Activated CD8-positive, alpha-beta memory T cell treated with anti-CD3 and anti-CD28 coated beads, Interleukin-2, amount 10 ng/mL, durations not matched to agents 7 days and 5 days (primary cell): ENCODE results near the gene OTOG. TPM values are rescaled to one million over a fixed set of nuclear protein-coding genes. Genes with fewer than 3 reads are reported as not detected.

Experiments
- ATAC-seq: fragments of 150-1000 bp; cut with Tn5 transposase; one replicate; pipeline ENCODE4 v1.10.0; 2021; ENCODE audit warnings: moderate library complexity
- CTCF ChIA-PET: fragments of 350-600 bp; sonication (Branson Sonifier 250); formaldehyde crosslinking; loops from one replicate; lab custom pipeline; 2021; ENCODE audit warnings: antibody characterized with exemption; lab: Charles Lee
- DNase-seq: peaks from one replicate; pipeline ENCODE4 v3.0.0-alpha.2; 2020
- H3K27ac Mint-ChIP-seq: one replicate; pipeline ENCODE4 v1.8.0; 2021; ENCODE audit warnings: mild to moderate bottlenecking, mixed read lengths
- H3K27me3 Mint-ChIP-seq: one replicate; pipeline ENCODE4 v1.8.0; 2021; ENCODE audit warnings: mixed read lengths
- H3K36me3 Mint-ChIP-seq: one replicate; pipeline ENCODE4 v1.8.0; 2021; ENCODE audit warnings: mild to moderate bottlenecking, mixed read lengths
- H3K4me1 Mint-ChIP-seq: one replicate; pipeline ENCODE4 v1.8.0; 2021; ENCODE audit warnings: mixed read lengths
- H3K4me3 Mint-ChIP-seq: one replicate; pipeline ENCODE4 v1.8.0; 2021; ENCODE audit warnings: mild to moderate bottlenecking, moderate library complexity, mixed read lengths
- H3K9me3 Mint-ChIP-seq: one replicate; pipeline ENCODE4 v1.8.0; 2022; ENCODE audit warnings: low read depth, mixed read lengths
- total RNA-seq, 2 experiments: library from RNA; stranded (reverse); gene quantifications; one replicate each; pipeline ENCODE4 v1.2.3, GENCODE V29; 2021

The OTOG gene
- total RNA-seq, 2 experiments from 2014 or later = not detected

DNA sequence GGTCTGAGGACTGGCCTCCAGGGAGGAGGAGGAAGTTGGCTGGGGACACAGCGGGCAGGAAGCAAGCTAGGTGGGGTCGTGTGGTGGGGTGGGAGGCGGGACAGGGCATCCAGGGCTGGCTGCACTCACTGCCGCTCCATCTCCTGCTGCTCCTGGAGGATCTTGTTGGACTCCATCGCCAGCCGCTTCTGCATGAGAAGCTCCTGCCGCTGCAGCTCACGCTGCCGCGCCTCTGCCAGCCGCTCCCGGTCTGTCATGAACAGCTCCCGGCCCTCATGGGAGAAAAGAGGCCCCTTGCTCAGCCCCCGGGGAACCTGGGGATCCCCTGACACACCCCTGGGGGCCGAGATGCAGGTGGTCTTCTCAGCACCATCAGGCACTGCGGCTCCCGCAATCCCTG, 24.4 kb upstream of the OTOG start:
- Mint-ChIP-seq H3K36me3 (no peaks in the 10 kb centered on the region), H3K4me3 (no peak overlapping the region), H3K4me1 (no peaks in the 10 kb centered on the region), H3K9me3 (no peaks in the 10 kb centered on the region), H3K27me3 (no peaks in the 10 kb centered on the region), H3K27ac (no peak overlapping the region)
- CTCF ChIA-PET = interaction anchor here (2.3 kb wide), 1 partner anchor 139 kb away, joined by 9 read pairs; no protein-coding TSS in a partner anchor
- DNase-seq (no peak), ATAC-seq (no peak)

DNA sequence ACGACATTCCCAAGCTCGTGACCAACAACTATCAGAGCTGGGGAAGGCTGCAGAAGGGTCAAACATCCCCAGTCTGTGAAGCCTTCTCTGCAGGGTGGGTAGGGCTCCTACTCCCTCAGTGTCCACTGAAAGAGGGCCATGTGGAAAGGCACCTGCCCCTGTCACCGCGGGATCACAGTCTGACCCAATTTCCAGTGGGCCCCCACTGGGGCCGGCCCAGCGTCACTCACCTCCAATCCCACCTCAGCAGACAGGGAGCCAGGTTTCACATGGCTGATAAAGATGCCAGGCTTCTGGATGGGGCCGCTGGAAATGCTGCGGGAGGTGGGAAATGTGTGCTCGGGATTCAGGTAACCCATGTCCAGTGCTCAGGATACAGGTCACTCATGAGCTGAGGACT, 22.8 kb upstream of the OTOG start:
- no peak overlapping the region for H3K27ac Mint-ChIP-seq
- CTCF ChIA-PET = interaction anchor here (2.3 kb wide), 1 partner anchor 140 kb away, joined by 9 read pairs; no protein-coding TSS in a partner anchor
- no peak for DNase-seq
- peaks cover under 1% of the 10 kb centered on the region for H3K27me3 Mint-ChIP-seq
- ATAC-seq = no peak
- H3K9me3 Mint-ChIP-seq = no peaks in the 10 kb centered on the region
- no peaks in the 10 kb centered on the region for H3K4me1 Mint-ChIP-seq
- no peaks in the 10 kb centered on the region for H3K36me3 Mint-ChIP-seq
- H3K4me3 Mint-ChIP-seq = no peak overlapping the region

DNA sequence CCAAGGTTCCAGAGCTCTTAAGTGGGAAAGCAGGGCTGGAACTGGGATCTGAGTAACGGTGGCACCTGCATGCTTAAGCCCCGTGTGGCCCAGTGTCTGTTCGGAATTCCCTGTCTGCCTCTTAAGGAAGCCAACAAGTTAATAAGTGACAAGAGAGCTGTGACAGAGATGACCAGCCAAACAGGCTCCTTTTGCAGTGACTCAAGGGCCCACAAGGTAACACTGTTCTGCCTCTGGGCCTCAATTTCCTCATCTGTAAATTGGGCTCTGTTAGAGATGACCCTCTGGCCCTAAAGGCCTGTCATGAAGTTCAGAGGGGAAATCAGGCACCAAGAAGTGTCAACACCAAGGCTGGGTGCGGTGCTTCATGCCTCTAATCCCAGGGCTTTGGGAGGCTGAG, 21.5 kb upstream of the OTOG start:
- Mint-ChIP-seq H3K36me3 (no peaks in the 10 kb centered on the region), H3K27me3 (peaks cover 10% of the 10 kb centered on the region), H3K9me3 (no peaks in the 10 kb centered on the region), H3K4me1 (no peaks in the 10 kb centered on the region), H3K4me3 (no peak overlapping the region), H3K27ac (no peak overlapping the region)
- CTCF ChIA-PET = no interaction called here
- no peak for ATAC-seq
- no peak for DNase-seq

DNA sequence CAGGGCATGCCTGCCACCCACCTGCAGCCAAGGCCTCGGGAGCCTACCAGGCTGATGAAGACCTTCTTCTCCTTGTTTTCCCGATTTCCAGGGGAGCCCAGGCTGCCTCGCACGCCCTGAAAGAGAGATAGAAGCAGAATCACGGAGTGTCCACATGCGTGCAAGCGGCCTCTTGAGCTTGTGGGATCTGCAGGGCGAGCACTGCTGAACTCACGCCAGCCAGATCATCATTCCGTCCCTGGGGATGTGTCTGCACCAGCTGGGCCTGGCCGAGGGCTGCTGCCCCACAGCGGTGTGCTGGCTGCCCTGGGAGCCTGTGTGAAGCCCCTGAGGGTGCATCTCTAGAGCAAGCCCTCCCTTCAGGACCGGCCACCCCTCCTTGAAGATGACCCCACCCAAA, 20.7 kb upstream of the OTOG start:
- no peak for ATAC-seq
- H3K36me3 Mint-ChIP-seq = no peaks in the 10 kb centered on the region
- no peaks in the 10 kb centered on the region for H3K4me1 Mint-ChIP-seq
- H3K27me3 Mint-ChIP-seq = peaks cover 10% of the 10 kb centered on the region
- H3K4me3 Mint-ChIP-seq = no peak overlapping the region
- no peak for DNase-seq
- H3K27ac Mint-ChIP-seq = no peak overlapping the region
- CTCF ChIA-PET = no interaction called here
- H3K9me3 Mint-ChIP-seq = no peaks in the 10 kb centered on the region

DNA sequence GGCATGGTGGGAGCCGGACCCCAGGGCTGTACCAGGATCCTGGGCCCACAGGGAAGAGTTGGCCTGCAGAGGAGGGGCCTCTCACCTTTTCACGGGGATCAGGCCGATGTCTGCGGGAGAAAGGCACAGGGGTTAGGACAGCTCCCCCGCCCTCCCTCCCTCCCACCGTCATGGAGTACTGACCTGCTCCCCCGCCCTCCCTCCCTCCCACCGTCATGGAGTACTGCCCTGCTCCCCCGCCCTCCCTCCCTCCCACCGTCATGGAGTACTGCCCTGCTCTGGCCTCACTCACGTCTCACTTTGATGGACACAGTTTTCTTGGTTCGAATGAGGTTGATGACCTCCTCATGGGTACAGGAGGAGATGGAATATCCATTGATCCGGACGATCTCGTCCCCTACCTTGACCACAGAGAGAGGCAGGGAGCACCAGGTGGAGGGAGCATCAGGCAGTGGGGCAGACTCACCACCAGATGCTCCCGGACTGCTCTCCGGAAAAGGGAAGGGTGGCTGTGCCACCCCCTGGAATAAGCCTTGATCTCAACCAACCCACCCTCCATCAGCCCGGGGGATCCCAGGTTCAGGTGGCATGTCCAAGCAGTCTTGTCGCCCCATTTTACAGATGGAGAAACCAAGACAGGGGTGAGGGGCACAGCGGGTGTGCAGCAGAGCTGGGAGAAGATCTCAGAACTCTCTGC, 20.0 kb upstream of the OTOG start:
- CTCF ChIA-PET = interaction anchor here (1.4 to 3.4 kb wide), 9 partner anchors 7 to 297 kb away, joined by 4 to 38 read pairs (median 6); partner anchors contain the start of gene KCNJ11
- Mint-ChIP-seq H3K36me3 (no peaks in the 10 kb centered on the region), H3K27me3 (peaks cover 10% of the 10 kb centered on the region), H3K27ac (no peak overlapping the region), H3K4me3 (no peak overlapping the region), H3K9me3 (no peaks in the 10 kb centered on the region), H3K4me1 (no peaks in the 10 kb centered on the region)
- DNase-seq (no peak), ATAC-seq (no peak)

DNA sequence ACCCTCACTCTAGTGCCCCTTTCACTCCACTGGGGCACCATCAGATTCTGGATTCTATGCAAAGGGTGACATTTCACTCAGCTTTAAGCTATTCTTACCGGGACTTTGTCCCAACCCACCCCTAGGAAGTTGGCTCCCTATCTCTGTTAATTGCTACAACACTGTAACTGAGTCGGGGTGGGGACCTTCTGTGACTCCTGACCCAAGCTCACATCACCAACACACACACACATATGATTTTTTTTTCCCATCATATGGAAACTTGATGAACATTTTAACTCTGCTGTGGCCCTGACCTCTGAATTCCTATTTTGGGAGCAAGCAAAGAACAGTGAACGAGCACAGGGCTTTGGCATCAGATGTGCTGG, 19.4 kb upstream of the OTOG start:
- CTCF ChIA-PET = interaction anchor here (0.9 to 3.4 kb wide), 17 partner anchors 8 to 305 kb away, joined by 3 to 38 read pairs (median 5); partner anchors contain the start of gene KCNJ11
- Mint-ChIP-seq H3K27me3 (peaks cover 12% of the 10 kb centered on the region), H3K27ac (no peak overlapping the region), H3K9me3 (no peaks in the 10 kb centered on the region), H3K4me1 (no peaks in the 10 kb centered on the region), H3K4me3 (no peak overlapping the region), H3K36me3 (no peaks in the 10 kb centered on the region)
- DNase-seq = no peak
- no peak for ATAC-seq

DNA sequence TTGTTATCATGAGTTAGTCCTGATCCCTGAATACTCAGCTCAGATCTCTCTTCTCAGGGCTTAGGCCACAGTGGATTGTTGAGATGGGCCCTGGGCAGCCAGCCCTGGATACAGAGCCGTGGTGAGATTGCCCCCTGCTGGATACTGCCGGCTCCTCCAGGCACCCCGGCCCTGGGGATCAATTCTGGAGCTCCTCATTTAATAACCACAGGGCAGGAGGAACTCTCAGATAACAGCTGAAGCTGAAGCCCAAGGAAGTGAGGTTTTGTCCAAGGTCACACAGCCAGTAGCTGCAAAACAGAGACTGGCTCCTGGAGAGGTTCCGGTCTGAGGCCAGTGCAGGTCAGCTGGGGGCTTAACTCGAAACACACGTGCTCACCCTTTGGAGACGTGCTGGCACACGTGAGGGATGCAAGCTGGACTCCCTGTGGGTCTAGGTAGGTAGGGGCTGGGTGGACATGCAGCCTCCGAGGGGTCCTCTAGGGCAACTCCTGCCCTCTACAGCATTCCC, 18.8 kb upstream of the OTOG start:
- Mint-ChIP-seq H3K4me3 (no peak overlapping the region), H3K27me3 (peaks cover 13% of the 10 kb centered on the region), H3K4me1 (no peaks in the 10 kb centered on the region), H3K36me3 (no peaks in the 10 kb centered on the region), H3K9me3 (no peaks in the 10 kb centered on the region), H3K27ac (no peak overlapping the region)
- CTCF ChIA-PET = interaction anchor here (0.9 to 3.4 kb wide), 18 partner anchors 8 to 589 kb away, joined by 3 to 38 read pairs (median 5); partner anchors contain the start of gene KCNJ11
- DNase-seq (peak; percentile 53), ATAC-seq (peak; percentile 87)

DNA sequence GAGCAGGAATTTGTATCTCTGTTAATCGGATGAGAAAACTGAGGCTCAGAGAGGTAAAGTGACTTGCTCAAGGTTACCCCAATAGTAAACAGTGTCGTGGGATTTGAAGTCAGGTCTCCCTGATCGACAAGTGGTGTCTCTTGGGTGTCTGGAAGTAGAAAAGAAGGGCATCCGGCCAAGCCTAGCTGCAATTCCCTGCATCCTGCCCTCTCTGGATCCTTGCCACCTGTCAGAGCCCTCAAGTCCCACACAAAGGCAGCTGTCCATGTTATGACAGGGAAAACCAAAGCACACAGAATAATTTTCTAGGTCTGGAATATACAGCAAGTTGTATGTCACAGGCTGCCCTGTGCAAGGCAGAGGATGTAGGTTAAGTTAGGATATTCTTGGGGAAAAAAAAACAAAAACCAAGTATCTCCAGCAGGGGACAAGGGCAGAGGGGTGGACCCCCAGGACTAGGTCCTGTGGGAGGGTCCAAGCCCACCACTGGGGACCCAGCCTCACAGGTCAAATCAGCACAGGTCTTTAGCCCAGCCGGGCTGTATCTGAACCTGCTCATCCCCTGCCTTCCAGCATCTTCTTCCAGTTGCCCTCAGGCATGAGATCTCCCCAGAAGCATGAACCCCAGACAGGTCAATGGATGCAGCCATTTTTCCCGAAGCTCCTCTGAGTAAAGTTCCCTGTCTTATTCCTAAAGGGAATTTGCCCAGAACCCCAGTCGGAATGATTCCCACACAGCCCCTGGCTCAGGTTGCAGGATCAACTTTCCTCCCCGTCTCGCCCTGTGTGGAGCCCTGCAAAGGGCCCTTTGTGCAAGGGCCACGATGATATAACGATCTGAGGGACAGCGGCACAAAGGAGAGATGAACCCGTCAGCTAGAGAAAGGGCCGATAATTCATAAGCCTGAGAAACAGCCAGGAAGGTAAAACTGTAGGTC, 17.9 kb upstream of the OTOG start:
- CTCF ChIA-PET = interaction anchor here (1.0 to 3.4 kb wide), 10 partner anchors 9 to 590 kb away, joined by 3 to 38 read pairs (median 6); no protein-coding TSS in a partner anchor
- Mint-ChIP-seq H3K4me1 (no peaks in the 10 kb centered on the region), H3K4me3 (no peak overlapping the region), H3K27ac (no peak overlapping the region), H3K36me3 (no peaks in the 10 kb centered on the region), H3K27me3 (peaks cover 13% of the 10 kb centered on the region), H3K9me3 (no peaks in the 10 kb centered on the region)
- DNase-seq = no peak
- no peak for ATAC-seq

DNA sequence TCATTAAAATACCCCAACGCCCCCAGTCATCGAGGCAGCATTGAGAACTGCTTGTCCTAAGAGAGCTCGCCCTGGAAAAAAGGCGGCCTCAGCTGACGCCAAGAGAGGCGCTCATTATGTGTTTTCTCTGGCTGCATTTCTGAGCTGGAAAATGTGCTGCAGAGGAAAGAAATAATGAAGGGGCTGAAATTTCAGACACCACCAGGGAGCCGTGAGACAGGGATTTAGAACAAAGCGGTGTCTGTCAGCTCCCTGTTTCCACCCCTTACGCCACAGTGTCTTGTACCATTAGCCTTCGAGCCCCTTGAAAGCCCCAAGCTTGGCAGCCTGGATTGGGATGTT, 17.2 kb upstream of the OTOG start:
- Mint-ChIP-seq H3K4me3 (no peak overlapping the region), H3K4me1 (no peaks in the 10 kb centered on the region), H3K27ac (no peak overlapping the region), H3K27me3 (peaks cover 13% of the 10 kb centered on the region), H3K9me3 (no peaks in the 10 kb centered on the region), H3K36me3 (no peaks in the 10 kb centered on the region)
- no peak for ATAC-seq
- no peak for DNase-seq
- CTCF ChIA-PET = interaction anchor here (1.3 to 3.4 kb wide), 2 partner anchors 147 to 299 kb away, joined by 3 to 38 read pairs; no protein-coding TSS in a partner anchor

DNA sequence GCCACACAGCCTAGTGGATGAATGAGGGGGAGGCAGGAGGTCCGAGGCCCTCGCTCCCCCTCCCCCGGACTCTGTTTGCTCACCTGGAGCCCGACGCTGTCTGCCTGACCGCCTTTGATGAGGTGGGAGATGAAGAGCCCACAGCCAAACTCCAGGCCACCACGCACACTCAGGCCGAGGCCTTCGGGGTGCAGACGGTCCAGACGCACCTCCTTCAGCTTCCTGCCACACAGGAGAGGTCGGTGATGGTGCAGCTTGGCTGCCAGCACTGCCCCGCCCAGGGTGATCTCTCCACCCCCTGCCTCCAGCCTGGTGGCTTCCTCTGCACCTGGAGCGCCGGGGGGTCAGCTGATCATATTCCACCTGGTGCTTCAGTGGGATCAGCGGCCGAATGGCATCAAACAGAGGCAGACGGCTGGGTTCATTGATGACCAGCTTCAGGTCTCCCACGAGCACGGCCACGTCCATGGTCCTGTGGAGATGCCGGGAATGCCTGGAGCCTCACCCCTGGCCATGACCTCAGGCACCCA, 15.9 kb upstream of the OTOG start:
- ATAC-seq = no peak
- CTCF ChIA-PET = interaction anchor here (0.8 kb wide), 1 partner anchor 147 kb away, joined by 4 read pairs; no protein-coding TSS in a partner anchor
- no peak for DNase-seq
- peaks cover 13% of the 10 kb centered on the region for H3K27me3 Mint-ChIP-seq
- no peak overlapping the region for H3K27ac Mint-ChIP-seq
- H3K4me1 Mint-ChIP-seq = no peaks in the 10 kb centered on the region
- H3K9me3 Mint-ChIP-seq = no peaks in the 10 kb centered on the region
- no peak overlapping the region for H3K4me3 Mint-ChIP-seq
- no peaks in the 10 kb centered on the region for H3K36me3 Mint-ChIP-seq

DNA sequence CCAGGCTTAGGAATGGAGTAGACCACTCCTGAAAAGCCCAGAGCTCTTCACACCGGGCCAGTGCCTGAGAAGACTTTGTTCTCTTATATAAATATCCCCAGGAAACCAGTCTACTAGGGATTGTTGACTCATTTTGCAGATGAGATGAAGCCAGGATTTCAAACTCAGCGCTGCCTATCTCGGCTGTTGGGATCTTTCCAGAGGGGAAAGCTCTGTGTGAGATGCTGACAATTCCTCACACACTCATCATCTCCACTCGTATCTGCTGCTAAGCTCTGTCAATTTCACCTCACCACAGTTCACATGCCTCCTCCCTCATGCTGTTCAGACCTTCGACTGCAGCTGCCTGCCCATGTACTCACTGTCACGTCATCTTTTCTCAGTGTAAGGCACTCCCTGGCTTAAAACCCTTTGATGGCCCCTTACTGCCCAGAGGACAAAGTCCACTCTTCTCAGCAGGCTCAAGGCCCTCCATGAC, 15.4 kb upstream of the OTOG start:
- Mint-ChIP-seq H3K4me1 (no peaks in the 10 kb centered on the region), H3K9me3 (no peaks in the 10 kb centered on the region), H3K4me3 (no peak overlapping the region), H3K27me3 (peaks cover 16% of the 10 kb centered on the region), H3K27ac (no peak overlapping the region), H3K36me3 (no peaks in the 10 kb centered on the region)
- DNase-seq = no peak
- CTCF ChIA-PET = interaction anchor here (0.8 kb wide), 1 partner anchor 147 kb away, joined by 4 read pairs; no protein-coding TSS in a partner anchor
- no peak for ATAC-seq

DNA sequence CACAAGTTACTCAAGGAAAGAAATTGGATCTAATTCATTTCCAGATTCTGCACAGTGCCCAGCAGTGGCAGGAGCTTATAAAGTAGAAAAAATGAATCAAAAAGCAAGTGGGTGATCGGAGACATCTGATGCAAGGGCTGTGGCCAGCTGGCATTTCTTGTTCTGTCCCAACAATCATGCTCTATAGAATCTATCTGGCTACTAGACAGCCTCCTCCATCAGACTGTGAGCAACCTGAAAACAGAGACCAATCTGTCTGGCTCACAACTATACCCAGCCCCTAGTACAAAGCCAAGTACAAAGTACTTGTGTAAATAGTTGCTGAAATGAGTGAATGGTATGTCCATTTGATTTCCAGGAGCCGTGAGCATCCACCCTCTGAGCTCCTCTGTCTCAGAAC, 14.3 kb upstream of the OTOG start:
- Mint-ChIP-seq H3K4me1 (no peaks in the 10 kb centered on the region), H3K36me3 (no peaks in the 10 kb centered on the region), H3K27ac (no peak overlapping the region), H3K27me3 (peaks cover 22% of the 10 kb centered on the region), H3K4me3 (no peak overlapping the region), H3K9me3 (no peaks in the 10 kb centered on the region)
- ATAC-seq (no peak), DNase-seq (no peak)
- CTCF ChIA-PET = no interaction called here

DNA sequence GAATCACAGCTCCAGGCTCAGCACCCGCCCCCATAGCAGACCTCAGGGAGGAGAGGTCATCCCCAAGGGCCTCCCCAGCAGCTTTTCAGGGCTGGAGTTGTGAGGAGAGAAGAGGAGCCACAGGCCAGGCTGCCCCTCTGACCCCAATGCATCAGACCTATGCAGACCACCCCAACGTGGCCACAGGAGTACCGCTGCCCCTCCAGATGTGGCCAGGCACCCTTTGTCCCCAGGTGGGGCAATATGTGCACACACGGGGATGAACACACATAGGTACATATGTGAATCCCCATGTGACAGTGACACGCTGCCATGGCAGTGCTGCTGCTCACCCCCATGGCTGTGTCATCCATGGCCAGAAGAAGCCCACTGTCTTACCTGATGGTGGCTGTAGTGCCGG, 13.7 kb upstream of the OTOG start:
- Mint-ChIP-seq H3K9me3 (no peaks in the 10 kb centered on the region), H3K4me1 (no peaks in the 10 kb centered on the region), H3K27me3 (peaks cover 24% of the 10 kb centered on the region), H3K36me3 (no peaks in the 10 kb centered on the region), H3K4me3 (no peak overlapping the region), H3K27ac (no peak overlapping the region)
- no peak for ATAC-seq
- CTCF ChIA-PET = no interaction called here
- no peak for DNase-seq
